ENCODE results near the gene KMT2E. TPM values are rescaled to one million over a fixed set of nuclear protein-coding genes. Genes with fewer than 3 reads are reported as not detected.

The KMT2E gene
- total RNA-seq, 4 donors from 2014 or later: 90.6 to 187 (median 112) TPM

GRCh38 chr7:105127179-105127578 lies 113.2 kb downstream of the KMT2E start:
- Histone ChIP-seq H3K9me3 (no peaks in the 10 kb centered on the region), H3K27ac (no peak overlapping the region), H3K27me3 (no peaks in the 10 kb centered on the region), H3K4me1 (peaks cover 0 to 14% (median 0%) of the 10 kb centered on the region in 3 donors), H3K4me3 (no peak overlapping the region), H3K36me3 (peaks cover 0 to 57% of the 10 kb centered on the region in 2 donors)
- TF ChIP-seq POLR2A (IDR thresholded peaks at IDR 0.05) (no peak), EP300 (IDR thresholded peaks at IDR 0.05) (no peak), POLR2AphosphoS5 (IDR thresholded peaks at IDR 0.05) (no peak), CTCF (IDR thresholded peaks at IDR 0.05) (no peak)
- no peak for ATAC-seq
- WGBS, 2 donors (ENCODE audit: low coverage in 1 of 2): 83% methylated on average over 8 of the region's 8 CpGs; no CpG with 5 or more reads in 1 of the 2 donors

- Histone ChIP-seq H3K27ac (no peak overlapping the region), H3K27me3 (no peaks in the 10 kb centered on the region), H3K36me3 (peaks cover 0 to 61% of the 10 kb centered on the region in 2 donors), H3K4me1 (peaks cover 0 to 6% (median 0%) of the 10 kb centered on the region in 3 donors), H3K9me3 (no peaks in the 10 kb centered on the region), H3K4me3 (no peak overlapping the region)
- no peak for TF ChIP-seq EP300 (IDR thresholded peaks at IDR 0.05)
- no peak for TF ChIP-seq POLR2A (IDR thresholded peaks at IDR 0.05)
- TF ChIP-seq POLR2AphosphoS5 (IDR thresholded peaks at IDR 0.05): no peak
- no peak for TF ChIP-seq CTCF (IDR thresholded peaks at IDR 0.05)
- WGBS, 2 donors (ENCODE audit: low coverage in 1 of 2): 86 to 100% methylated on average over 1 of the region's 5 CpGs
- ATAC-seq: no peak
Measured at GRCh38 chr7:105130048-105130447, 116.0 kb downstream of the KMT2E start.

- WGBS, 2 donors (ENCODE audit: low coverage in 1 of 2): 71 to 78% methylated on average over 2 of the region's 2 CpGs
- Histone ChIP-seq H3K36me3 (peaks cover 0 to 56% of the 10 kb centered on the region in 2 donors), H3K27me3 (no peaks in the 10 kb centered on the region), H3K4me1 (peaks cover 0 to 6% (median 0%) of the 10 kb centered on the region in 3 donors), H3K4me3 (no peak overlapping the region), H3K9me3 (no peaks in the 10 kb centered on the region), H3K27ac (no peak overlapping the region)
- TF ChIP-seq CTCF (IDR thresholded peaks at IDR 0.05) (no peak), POLR2A (IDR thresholded peaks at IDR 0.05) (no peak)
- ATAC-seq: no peak
Measured at GRCh38 chr7:105130580-105130979, 116.6 kb downstream of the KMT2E start.

- no peak for ATAC-seq
- Histone ChIP-seq H3K36me3 (peaks cover 0 to 52% of the 10 kb centered on the region in 2 donors), H3K27ac (no peak overlapping the region), H3K9me3 (no peaks in the 10 kb centered on the region), H3K4me3 (no peak overlapping the region), H3K4me1 (peaks cover 0 to 6% (median 0%) of the 10 kb centered on the region in 3 donors), H3K27me3 (no peaks in the 10 kb centered on the region)
- no peak for TF ChIP-seq POLR2A (IDR thresholded peaks at IDR 0.05)
- TF ChIP-seq POLR2AphosphoS5 (IDR thresholded peaks at IDR 0.05): no peak
- no peak for TF ChIP-seq CTCF (IDR thresholded peaks at IDR 0.05)
- no peak for TF ChIP-seq EP300 (IDR thresholded peaks at IDR 0.05)
- 84 to 88% methylated on average over 11 to 12 of the region's 12 CpGs for WGBS, 2 donors (ENCODE audit: low coverage in 1 of 2)
Measured at GRCh38 chr7:105131033-105131656, 117.1 kb downstream of the KMT2E start.

GRCh38 chr7:105131890-105132289 lies 117.9 kb downstream of the KMT2E start:
- WGBS, 2 donors (ENCODE audit: low coverage in 1 of 2): 81 to 90% methylated on average over 2 to 5 of the region's 7 CpGs
- no peak overlapping the region for H3K27ac ChIP-seq
- H3K9me3 ChIP-seq: no peaks in the 10 kb centered on the region
- no peak for ATAC-seq
- H3K4me1 ChIP-seq: peaks cover 0 to 6% (median 0%) of the 10 kb centered on the region in 3 donors
- H3K27me3 ChIP-seq: no peaks in the 10 kb centered on the region
- H3K4me3 ChIP-seq: no peak overlapping the region
- H3K36me3 ChIP-seq: peaks cover 0 to 52% of the 10 kb centered on the region in 2 donors
- TF ChIP-seq POLR2AphosphoS5 (IDR thresholded peaks at IDR 0.05): no peak
- TF ChIP-seq CTCF (IDR thresholded peaks at IDR 0.05): no peak
- TF ChIP-seq POLR2A (IDR thresholded peaks at IDR 0.05): no peak
- no peak for TF ChIP-seq EP300 (IDR thresholded peaks at IDR 0.05)
